Skeletal muscle satellite cell (primary cell): ENCODE data around the gene MTCL3.

Source experiments
- H3K27me3 ChIP-seq: 2 replicates; pipeline ENCODE4 v1.7.0; 2013; ENCODE audit warnings: low read length; ENCODE audit not compliant: control insufficient read depth, insufficient read depth
- H3K36me3 ChIP-seq: 2 replicates; pipeline ENCODE4 v1.7.0; 2013; ENCODE audit warnings: mild to moderate bottlenecking, control low read depth, low read length; ENCODE audit not compliant: insufficient read depth
- H3K4me1 ChIP-seq: 2 replicates; pipeline ENCODE4 v1.7.0; 2013; ENCODE audit warnings: low read length; ENCODE audit not compliant: control insufficient read depth, insufficient read depth
- H3K4me2 ChIP-seq: 2 replicates; pipeline ENCODE4 v1.7.0; 2013; ENCODE audit warnings: mild to moderate bottlenecking, low read length
- H3K4me3 ChIP-seq: 2 replicates; pipeline ENCODE4 v1.7.0; 2013; ENCODE audit warnings: low read length
- H3K9ac ChIP-seq: 2 replicates; pipeline ENCODE4 v1.7.0; 2013; ENCODE audit warnings: mild to moderate bottlenecking, low read depth, low read length, moderate library complexity
- H3K9me3 ChIP-seq: replicated peaks from 2 replicates; pipeline ENCODE4 v1.7.0; 2013; ENCODE audit warnings: mild to moderate bottlenecking, control low read depth, low read length

The MTCL3 gene

DNA sequence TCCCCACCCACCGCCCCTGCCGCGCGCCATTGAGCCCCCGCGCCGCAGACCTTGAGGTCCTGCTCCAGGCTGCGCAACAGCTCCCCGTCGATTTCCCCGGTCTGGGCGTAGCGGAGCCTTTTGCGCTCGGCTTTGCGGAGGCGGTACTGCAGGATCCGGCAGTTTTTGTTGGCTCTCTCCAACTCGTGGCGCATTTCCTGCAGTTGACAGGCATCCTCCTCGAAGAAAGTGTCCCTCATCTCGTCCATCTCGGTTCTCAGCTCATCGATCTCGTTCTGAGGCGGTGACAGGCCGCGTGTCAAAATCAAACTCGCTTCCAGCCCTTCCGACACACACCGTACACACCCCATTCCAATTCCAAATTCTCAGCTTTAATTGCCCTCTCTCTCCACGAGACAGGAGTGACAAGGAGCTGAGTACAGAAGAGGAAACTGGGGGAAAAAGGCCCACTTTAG is 4.3 kb downstream of the MTCL3 start:
- no peaks in the 10 kb centered on the region for H3K27me3 ChIP-seq
- peak overlapping the region; percentile 82 for H3K9ac ChIP-seq
- no peaks in the 10 kb centered on the region for H3K9me3 ChIP-seq
- H3K36me3 ChIP-seq, result peaks cover 26% of the 10 kb centered on the region
- peaks cover 17% of the 10 kb centered on the region for H3K4me1 ChIP-seq
- H3K4me2 ChIP-seq, result peak overlapping the region; percentile 86
- H3K4me3 ChIP-seq, result peak overlapping the region; percentile 87

DNA sequence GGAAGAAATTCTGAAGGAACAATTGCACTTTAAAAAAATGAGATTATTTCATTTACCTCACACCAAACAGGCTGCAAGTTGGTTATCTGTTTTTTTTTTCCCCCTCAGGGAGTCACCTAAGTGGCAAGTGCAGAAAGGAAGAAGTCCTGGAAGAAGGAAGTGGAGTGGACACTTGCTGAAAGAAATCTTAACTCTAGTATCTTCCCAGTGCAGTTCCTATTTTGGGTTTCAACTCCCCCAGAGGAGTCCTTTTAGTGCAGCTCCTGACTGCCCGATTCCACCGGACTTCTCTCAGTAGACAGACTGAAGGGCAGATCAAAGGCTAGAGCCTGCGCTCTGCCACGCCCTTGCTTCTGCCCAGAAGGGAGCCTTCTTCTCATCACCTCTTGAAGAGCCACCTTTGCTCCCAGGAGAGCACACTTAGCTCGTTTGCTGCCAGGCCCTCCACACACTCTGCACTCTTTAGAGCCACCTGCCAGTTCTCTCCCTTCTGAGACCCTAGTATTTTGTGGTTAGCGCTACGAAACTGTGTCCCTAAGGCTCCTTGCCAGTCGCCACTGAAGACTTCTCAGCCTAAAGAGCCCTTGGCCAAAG is 4.9 kb downstream of the MTCL3 start:
- H3K9me3 ChIP-seq, result no peaks in the 10 kb centered on the region
- peak overlapping the region; percentile 82 for H3K9ac ChIP-seq
- peak overlapping the region; percentile 86 for H3K4me2 ChIP-seq
- no peaks in the 10 kb centered on the region for H3K27me3 ChIP-seq
- peaks cover 30% of the 10 kb centered on the region for H3K36me3 ChIP-seq
- peaks cover 12% of the 10 kb centered on the region for H3K4me1 ChIP-seq
- H3K4me3 ChIP-seq, result peak overlapping the region; percentile 87

DNA sequence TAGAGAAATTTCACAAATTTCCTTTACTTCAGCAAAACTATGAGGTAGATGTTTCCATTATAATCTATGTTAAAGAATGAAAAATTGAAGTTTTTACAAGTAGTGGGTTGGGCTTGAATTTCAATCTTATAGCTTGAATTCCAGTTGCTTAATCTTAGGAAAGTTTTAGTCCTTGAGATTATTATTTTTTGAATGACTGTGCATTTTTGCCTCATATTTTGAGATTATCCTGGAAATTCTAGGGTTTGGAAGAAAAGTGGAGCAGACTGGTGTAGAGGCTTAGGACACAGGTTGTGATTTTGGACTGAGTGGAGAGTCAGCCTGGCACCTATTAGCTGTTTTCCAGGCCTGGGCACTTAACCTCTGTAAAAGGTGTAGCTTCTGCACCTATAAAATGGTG is 5.7 kb downstream of the MTCL3 start:
- Histone ChIP-seq H3K9me3 (no peaks in the 10 kb centered on the region), H3K36me3 (peaks cover 39% of the 10 kb centered on the region), H3K27me3 (no peaks in the 10 kb centered on the region), H3K4me3 (no peak overlapping the region), H3K9ac (no peak overlapping the region), H3K4me1 (peaks cover 5% of the 10 kb centered on the region), H3K4me2 (no peak overlapping the region)

DNA sequence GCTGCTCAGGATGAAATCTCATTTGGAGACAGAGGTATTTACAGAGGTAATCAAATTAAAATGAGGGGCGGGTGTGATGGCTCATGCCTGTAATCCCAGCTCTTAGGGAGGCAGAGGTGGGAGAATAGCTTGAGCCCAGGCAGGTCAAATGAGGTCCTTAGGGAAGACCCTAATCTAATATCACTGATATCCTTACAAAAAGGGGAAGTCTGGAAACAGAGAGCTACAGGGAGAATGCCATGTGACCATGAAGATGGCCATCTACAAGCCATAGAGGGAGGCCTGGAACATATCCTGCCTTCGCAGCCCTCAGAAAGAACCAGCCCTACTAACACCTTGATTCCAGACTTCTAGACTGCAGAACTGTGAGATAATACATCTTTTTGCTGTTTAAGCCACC is 8.3 kb downstream of the MTCL3 start:
- peaks cover 39% of the 10 kb centered on the region for H3K36me3 ChIP-seq
- H3K4me2 ChIP-seq, result no peak overlapping the region
- H3K9ac ChIP-seq, result no peak overlapping the region
- no peaks in the 10 kb centered on the region for H3K27me3 ChIP-seq
- no peak overlapping the region for H3K4me3 ChIP-seq
- no peaks in the 10 kb centered on the region for H3K9me3 ChIP-seq
- peaks cover 5% of the 10 kb centered on the region for H3K4me1 ChIP-seq

DNA sequence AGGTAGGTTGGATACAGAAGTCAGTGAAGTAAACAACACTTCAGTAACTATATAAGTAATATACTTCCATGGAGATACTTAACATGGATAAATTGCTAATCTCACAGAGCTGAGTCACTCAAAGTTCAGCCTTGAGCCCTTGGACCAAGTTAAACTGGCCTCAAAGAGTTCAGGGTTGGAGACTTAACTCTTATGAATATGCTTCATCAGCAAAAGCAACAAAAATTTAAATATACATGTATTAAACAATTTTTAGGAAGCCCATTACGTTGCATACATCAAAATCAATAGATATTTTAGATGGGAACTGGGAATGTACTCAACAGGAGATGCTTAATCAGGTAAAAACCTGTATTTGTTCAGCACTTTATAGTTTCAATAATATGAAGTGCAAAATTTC is 12.2 kb downstream of the MTCL3 start:
- Histone ChIP-seq H3K4me1 (no peaks in the 10 kb centered on the region), H3K27me3 (no peaks in the 10 kb centered on the region), H3K36me3 (peaks cover 28% of the 10 kb centered on the region), H3K9ac (no peak overlapping the region), H3K9me3 (no peaks in the 10 kb centered on the region), H3K4me3 (no peak overlapping the region), H3K4me2 (no peak overlapping the region)

DNA sequence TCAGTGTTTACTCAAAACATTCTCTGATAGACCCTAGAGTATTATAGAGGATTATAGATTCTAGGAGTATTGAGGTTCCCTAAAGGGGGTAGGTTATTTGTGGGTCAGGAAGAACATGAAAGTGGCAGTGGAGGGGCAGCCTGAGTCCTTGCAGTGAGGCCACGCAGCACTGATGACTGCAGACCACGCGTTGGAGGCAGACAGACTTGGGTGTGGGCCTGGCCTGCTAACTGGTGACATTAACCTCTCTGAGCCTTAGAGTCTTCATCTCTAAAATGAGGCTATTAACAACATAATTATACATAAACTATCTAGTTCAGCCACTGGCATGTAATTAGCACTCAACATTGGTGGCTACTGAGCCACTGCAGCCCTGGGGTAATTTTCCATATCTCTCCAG is 16.1 kb downstream of the MTCL3 start:
- Histone ChIP-seq H3K4me1 (no peaks in the 10 kb centered on the region), H3K9ac (no peak overlapping the region), H3K4me2 (no peak overlapping the region), H3K9me3 (no peaks in the 10 kb centered on the region), H3K36me3 (no peaks in the 10 kb centered on the region), H3K4me3 (no peak overlapping the region), H3K27me3 (no peaks in the 10 kb centered on the region)

DNA sequence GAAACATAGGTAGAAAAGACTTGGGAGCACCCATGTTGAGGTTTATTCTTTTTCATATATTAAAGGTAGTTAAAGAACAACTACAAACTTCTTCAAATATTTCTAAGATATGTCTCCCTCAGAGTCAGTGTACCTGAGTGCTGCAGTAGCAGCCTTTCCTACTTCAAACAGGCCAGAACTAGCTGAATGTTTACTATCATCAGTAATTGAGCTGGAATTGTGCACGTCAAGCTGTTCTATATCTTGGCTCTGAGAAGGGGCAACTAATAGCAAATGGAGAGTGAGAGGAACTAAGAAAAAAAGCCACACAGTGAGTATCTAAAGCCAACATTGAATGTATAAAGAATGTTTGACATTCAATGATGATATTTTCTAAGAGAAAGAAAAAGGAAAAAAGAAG is 21.7 kb downstream of the MTCL3 start:
- H3K27me3 ChIP-seq, result no peaks in the 10 kb centered on the region
- no peak overlapping the region for H3K4me3 ChIP-seq
- H3K36me3 ChIP-seq, result no peaks in the 10 kb centered on the region
- no peak overlapping the region for H3K9ac ChIP-seq
- H3K4me1 ChIP-seq, result no peaks in the 10 kb centered on the region
- H3K4me2 ChIP-seq, result no peak overlapping the region
- no peaks in the 10 kb centered on the region for H3K9me3 ChIP-seq

DNA sequence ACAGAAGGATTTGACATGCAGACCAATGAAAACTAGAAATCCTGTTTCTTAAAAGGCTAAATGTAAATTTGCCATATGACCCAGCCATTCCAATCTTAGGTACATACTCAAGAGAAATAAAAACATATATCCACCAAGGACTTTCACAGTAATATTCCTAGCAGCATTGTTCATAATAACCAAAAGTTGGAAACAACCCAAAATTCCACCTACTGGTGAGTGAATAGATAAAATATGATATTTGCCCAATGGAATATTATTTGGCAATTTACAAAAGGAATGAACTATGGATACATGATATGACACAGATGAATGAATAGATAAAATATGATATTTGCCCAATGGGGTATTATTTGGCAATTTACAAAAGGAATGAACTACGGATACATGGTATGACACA is 22.7 kb downstream of the MTCL3 start:
- Histone ChIP-seq H3K4me2 (no peak overlapping the region), H3K36me3 (no peaks in the 10 kb centered on the region), H3K4me3 (no peak overlapping the region), H3K9me3 (no peaks in the 10 kb centered on the region), H3K4me1 (no peaks in the 10 kb centered on the region), H3K27me3 (no peaks in the 10 kb centered on the region), H3K9ac (no peak overlapping the region)

DNA sequence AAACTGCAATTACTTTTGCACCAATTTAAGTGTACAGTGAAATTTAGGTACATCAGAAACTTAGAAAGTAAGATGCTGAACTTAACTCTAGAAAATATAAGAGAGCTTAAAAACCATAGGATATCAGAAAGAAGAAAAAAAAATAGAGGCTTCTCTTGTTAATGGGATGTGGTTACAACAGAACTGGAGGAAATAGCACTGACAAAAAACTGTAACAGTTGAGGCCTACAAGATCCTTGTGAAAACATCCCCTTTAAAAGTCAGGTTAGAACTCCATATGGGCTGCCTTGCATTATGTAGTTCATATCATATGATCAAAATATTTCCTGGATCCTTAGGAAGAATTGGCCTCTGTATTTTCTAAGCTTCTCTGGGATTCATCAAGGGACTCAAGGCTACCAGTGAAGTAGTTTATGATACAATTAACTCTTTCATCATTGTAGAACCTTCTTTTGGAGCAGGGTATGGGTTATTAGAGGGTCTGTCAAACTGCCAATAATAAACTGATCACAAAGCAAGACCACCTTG is 24.8 kb downstream of the MTCL3 start:
- no peaks in the 10 kb centered on the region for H3K4me1 ChIP-seq
- H3K36me3 ChIP-seq, result peaks cover 5% of the 10 kb centered on the region
- no peaks in the 10 kb centered on the region for H3K27me3 ChIP-seq
- no peaks in the 10 kb centered on the region for H3K9me3 ChIP-seq
- no peak overlapping the region for H3K4me2 ChIP-seq
- H3K4me3 ChIP-seq, result no peak overlapping the region
- H3K9ac ChIP-seq, result no peak overlapping the region

DNA sequence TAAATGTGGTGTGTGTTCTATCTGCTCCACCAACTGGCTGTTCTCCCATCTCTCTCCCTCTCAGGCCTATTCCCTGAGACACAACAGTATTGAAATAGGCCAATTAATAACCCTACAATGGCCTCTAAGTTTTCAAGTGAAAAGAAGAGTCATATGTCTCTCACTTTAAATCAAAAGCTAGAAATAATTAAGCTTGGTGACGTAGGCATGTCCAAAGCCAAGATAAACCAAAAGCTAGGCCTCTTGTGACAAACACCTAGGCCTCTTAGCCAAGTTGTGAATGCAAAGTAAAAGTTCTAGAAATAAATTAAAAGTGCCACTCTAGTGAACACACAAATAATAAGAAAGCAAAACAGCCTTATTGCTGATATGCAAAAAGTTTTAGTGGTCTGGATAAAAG is 29.9 kb downstream of the MTCL3 start:
- Histone ChIP-seq H3K27me3 (no peaks in the 10 kb centered on the region), H3K4me2 (no peak overlapping the region), H3K36me3 (peaks cover 5% of the 10 kb centered on the region), H3K9me3 (no peaks in the 10 kb centered on the region), H3K4me3 (no peak overlapping the region), H3K9ac (no peak overlapping the region), H3K4me1 (peaks cover 13% of the 10 kb centered on the region)

DNA sequence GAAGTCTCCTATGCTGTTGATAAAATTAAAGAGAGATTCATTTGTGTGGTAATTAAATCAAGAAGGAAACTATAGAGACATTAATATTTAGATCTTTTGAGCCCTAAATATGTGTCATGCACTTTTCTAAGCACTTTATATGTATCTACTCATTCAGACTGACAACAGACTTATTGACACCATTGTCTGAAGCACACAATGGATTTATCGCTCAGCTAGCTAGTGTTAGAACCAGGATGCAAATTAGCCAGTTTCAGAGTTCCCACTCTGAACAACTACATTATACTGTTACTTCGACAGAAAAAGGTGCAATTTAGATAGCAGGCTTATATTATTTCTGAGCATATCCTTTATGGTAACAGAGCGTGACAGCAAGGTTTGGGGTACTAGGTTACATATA is 32.2 kb downstream of the MTCL3 start:
- Histone ChIP-seq H3K27me3 (no peaks in the 10 kb centered on the region), H3K9ac (no peak overlapping the region), H3K4me1 (peaks cover 27% of the 10 kb centered on the region), H3K9me3 (no peaks in the 10 kb centered on the region), H3K36me3 (peaks cover 5% of the 10 kb centered on the region), H3K4me3 (no peak overlapping the region), H3K4me2 (no peak overlapping the region)

DNA sequence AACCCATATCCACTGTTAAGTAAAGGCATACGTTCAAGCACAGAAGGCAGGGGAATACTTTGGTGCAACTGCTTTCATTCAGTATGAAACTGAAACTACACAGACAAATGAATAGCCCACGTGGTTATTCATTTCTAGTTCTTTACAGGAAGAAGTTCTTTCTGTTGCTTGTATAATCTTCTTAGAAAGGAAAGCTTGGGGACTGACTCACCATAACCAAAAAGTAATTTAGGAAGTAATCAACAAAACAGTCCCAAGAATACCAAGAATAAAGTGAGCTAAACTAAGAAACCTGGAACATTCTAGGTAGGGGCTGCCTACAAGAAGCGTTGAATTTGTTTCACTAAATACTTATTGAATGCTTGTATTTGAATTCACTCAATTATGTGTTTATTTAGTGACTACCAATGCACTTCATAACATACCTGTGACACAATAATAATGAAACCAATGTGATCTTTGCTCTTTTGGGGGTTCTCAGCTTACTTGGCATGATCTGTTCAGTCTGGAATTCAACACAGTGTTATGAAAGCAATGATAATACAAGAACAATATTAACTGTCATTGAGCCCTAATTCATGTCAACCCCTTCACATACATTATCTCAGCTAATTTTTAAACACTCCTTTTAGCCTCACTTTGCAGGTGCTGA is 34.8 kb downstream of the MTCL3 start:
- no peaks in the 10 kb centered on the region for H3K27me3 ChIP-seq
- peak overlapping the region; percentile 51 for H3K4me3 ChIP-seq
- peak overlapping the region; percentile 70 for H3K4me2 ChIP-seq
- H3K9me3 ChIP-seq, result no peaks in the 10 kb centered on the region
- peaks cover 43% of the 10 kb centered on the region for H3K4me1 ChIP-seq
- peak overlapping the region; percentile 51 for H3K9ac ChIP-seq
- H3K36me3 ChIP-seq, result no peaks in the 10 kb centered on the region
